ENCODE data around the gene WDR7. TPM values are rescaled to one million over a fixed set of nuclear protein-coding genes. Genes with fewer than 3 reads are reported as not detected.

The WDR7 gene
- total and polyA plus RNA-seq, 2 of the 4 experiments (the other 2 are of a cell fraction), result 3.7 to 23.3 TPM

DNA sequence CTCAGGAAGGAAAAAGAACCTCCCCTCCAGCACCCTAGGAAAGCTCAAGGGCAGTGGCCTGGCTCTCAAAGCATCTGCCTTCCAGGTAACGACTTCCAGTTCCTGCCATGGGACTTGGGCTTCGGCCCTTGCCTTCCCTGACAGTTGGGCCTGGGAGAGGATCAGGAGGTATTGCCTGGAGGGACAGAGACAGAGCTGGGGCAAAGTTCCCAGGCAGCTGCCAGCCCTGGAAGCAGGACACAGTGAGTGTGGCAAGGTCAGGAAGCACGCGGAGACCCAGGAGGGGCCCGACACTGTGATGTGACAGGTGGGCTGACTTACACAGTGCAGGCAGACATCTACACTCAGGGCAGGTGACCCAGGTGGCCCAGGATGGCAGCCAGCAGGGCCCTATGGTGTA lies 408.2 kb downstream of the WDR7 start:
- no peak overlapping the region for H2BK20ac ChIP-seq (ENCODE audit: low read depth, low read length)
- BruUV-seq (replicated peaks), result no TSS peak
- CTCF ChIA-PET, result no interaction called here
- ATAC-seq (ENCODE audit: low read depth) (no peak), DNase-seq (no peak)
- H3K4me3 ChIP-seq (ENCODE audit: insufficient read depth, low read depth, low read length), result no peak overlapping the region
- no peak overlapping the region for H3K9ac ChIP-seq (ENCODE audit: low read depth, low read length)
- H2AK9ac ChIP-seq (replicated peaks; ENCODE audit: low read depth, low read length, poor library complexity), result no peak overlapping the region
- H4K5ac ChIP-seq (ENCODE audit: low read depth, low read length), result no peak overlapping the region
- H2BK15ac ChIP-seq (ENCODE audit: low read depth, low read length), result no peak overlapping the region
- intact Hi-C loops (cut with micrococcal nuclease) (no loop called here), dilution Hi-C loops (cut with HindIII; ENCODE audit: low sequenced_read_pairs, unreplicated experiment) (no loop called here), in situ Hi-C loops (cut with MboI; ENCODE audit: low sequenced_read_pairs) (no loop called here)
- no peaks in the 10 kb centered on the region for H3K36me3 ChIP-seq (ENCODE audit: control insufficient read depth, insufficient read depth, low read length)
- H2BK120ac ChIP-seq (ENCODE audit: low read depth, low read length), result no peak overlapping the region
- H3K56ac ChIP-seq (ENCODE audit: extremely low read depth, insufficient read depth, low read length), result no peak overlapping the region
- H2AK5ac ChIP-seq (ENCODE audit: low read depth, low read length), result no peak overlapping the region
- no peak overlapping the region for H3K4me2 ChIP-seq (ENCODE audit: low read depth, low read length)
- no peaks in the 10 kb centered on the region for H3K9me1 ChIP-seq (ENCODE audit: insufficient read depth, low read length)
- no peak overlapping the region for H3K4ac ChIP-seq (ENCODE audit: low read depth, low read length)
- H3K23ac ChIP-seq (ENCODE audit: low read depth, low read length), result no peak overlapping the region
- no peak overlapping the region for H3K18ac ChIP-seq (ENCODE audit: low read depth, low read length)
- H2AFZ ChIP-seq (replicated peaks; ENCODE audit: low read length, poor library complexity), result peak overlapping the region; percentile 3
- peaks cover 4% of the 10 kb centered on the region for H3K27me3 ChIP-seq (ENCODE audit: control insufficient read depth, insufficient read depth, low read length)
- WGBS, 2 experiments (ENCODE audit: extremely low coverage in 2 of 2, insufficient read length in 1 of 2), result 90% methylated on average over 2 of the region's 5 CpGs; no CpG with 5 or more reads in 1 of the 2 experiments
- POLR2A ChIA-PET (ENCODE audit: unreplicated experiment), result no interaction called here
- no peaks in the 10 kb centered on the region for H3K4me1 ChIP-seq (ENCODE audit: control insufficient read depth, insufficient read depth, low read length)
- no peak overlapping the region for H3K27ac ChIP-seq (ENCODE audit: insufficient read depth, low read length)
- no peak overlapping the region for H4K8ac ChIP-seq (ENCODE audit: low read depth in 2 of 2, low read length in 2 of 2)
- no peaks in the 10 kb centered on the region for H3K9me3 ChIP-seq (ENCODE audit: control insufficient read depth, insufficient read depth, low read length)
- TF ChIP-seq MAFK (IDR thresholded peaks at IDR 0.05; ENCODE audit: low read depth, low read length) (no peak), RFX5 (IDR thresholded peaks at IDR 0.05; ENCODE audit: low read depth, low read length) (no peak), MXI1 (IDR thresholded peaks at IDR 0.05; ENCODE audit: borderline replicate concordance, low read depth, low read length) (no peak), CHD1 (IDR thresholded peaks at IDR 0.05; ENCODE audit: low read depth, low read length) (no peak)
- no peak overlapping the region for H3K14ac ChIP-seq (replicated peaks; ENCODE audit: low read depth, low read length)
- no peaks in the 10 kb centered on the region for H4K20me1 ChIP-seq (ENCODE audit: insufficient read depth, low read length)
- no peak overlapping the region for H2BK5ac ChIP-seq (ENCODE audit: low read depth, low read length, poor library complexity, severe bottlenecking)
- H4K91ac ChIP-seq (ENCODE audit: insufficient read depth, low read depth, low read length), result no peak overlapping the region
- no peaks in the 10 kb centered on the region for H3K79me1 ChIP-seq (ENCODE audit: low read depth in 1 of 2, low read length in 2 of 2)
